Measurements from ENCODE around the gene NFIB. TPM values are rescaled to one million over a fixed set of nuclear protein-coding genes. Genes with fewer than 3 reads are reported as not detected.

NFIB gene
- total RNA-seq, 1 donor from 2014 or later: 11.6 TPM

GRCh38 chr9:14263707-14264483 lies 50.0 kb downstream of the NFIB start:
- no peak overlapping the region for H3K4me3 ChIP-seq (ENCODE audit: low read depth, low read length)
- TF ChIP-seq, protein P1, sequence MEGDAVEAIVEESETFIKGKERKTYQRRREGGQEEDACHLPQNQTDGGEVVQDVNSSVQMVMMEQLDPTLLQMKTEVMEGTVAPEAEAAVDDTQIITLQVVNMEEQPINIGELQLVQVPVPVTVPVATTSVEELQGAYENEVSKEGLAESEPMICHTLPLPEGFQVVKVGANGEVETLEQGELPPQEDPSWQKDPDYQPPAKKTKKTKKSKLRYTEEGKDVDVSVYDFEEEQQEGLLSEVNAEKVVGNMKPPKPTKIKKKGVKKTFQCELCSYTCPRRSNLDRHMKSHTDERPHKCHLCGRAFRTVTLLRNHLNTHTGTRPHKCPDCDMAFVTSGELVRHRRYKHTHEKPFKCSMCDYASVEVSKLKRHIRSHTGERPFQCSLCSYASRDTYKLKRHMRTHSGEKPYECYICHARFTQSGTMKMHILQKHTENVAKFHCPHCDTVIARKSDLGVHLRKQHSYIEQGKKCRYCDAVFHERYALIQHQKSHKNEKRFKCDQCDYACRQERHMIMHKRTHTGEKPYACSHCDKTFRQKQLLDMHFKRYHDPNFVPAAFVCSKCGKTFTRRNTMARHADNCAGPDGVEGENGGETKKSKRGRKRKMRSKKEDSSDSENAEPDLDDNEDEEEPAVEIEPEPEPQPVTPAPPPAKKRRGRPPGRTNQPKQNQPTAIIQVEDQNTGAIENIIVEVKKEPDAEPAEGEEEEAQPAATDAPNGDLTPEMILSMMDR (IDR thresholded peaks at IDR 0.05; ENCODE audit: insufficient read depth, low read length, severe bottlenecking): no peak
- FAIRE-seq: no peak

GRCh38 chr9:14262827-14263226 lies 51.1 kb downstream of the NFIB start:
- Histone ChIP-seq H3K36me3 (ENCODE audit: control insufficient read depth, insufficient read depth, low read length) (peaks cover 2% of the 10 kb centered on the region), H3K4me3 (ENCODE audit: low read depth, low read length) (no peak overlapping the region), H3K27me3 (ENCODE audit: control insufficient read depth, insufficient read depth, low read length) (no peaks in the 10 kb centered on the region)
- TF ChIP-seq, protein P1 (IDR thresholded peaks at IDR 0.05; ENCODE audit: insufficient read depth, low read length, severe bottlenecking): no peak
- FAIRE-seq (no peak), DNase-seq (ENCODE audit: low read depth) (no peak)

More at GRCh38 chr9:14263707-14264483, 50.0 kb downstream of the NFIB start:
- Histone ChIP-seq H3K36me3 (ENCODE audit: control insufficient read depth, insufficient read depth, low read length) (peaks cover 2% of the 10 kb centered on the region), H3K27me3 (ENCODE audit: control insufficient read depth, insufficient read depth, low read length) (no peaks in the 10 kb centered on the region)
- no peak for DNase-seq (ENCODE audit: low read depth)

DNA sequence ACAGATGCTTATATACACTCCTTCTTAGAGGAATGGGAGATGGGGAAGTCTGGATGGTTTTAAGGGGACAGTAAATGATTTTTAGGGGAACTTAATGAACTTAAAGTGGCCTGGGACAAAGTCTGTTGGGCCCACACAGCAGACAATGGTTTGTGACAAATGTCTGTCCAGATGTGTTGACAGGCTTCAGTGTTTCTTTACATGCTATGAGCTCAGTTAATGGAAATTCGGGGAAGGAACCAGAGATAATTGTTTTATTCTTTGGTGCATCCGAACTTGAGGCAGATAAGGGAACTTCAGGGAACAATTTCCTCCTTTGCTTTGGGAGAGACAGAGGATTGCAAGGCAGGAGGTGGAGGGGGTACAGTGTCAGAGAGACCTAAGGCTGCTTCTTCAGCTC lies 52.3 kb downstream of the NFIB start:
- H3K4me3 ChIP-seq (ENCODE audit: low read depth, low read length): no peak overlapping the region
- peaks cover 2% of the 10 kb centered on the region for H3K36me3 ChIP-seq (ENCODE audit: control insufficient read depth, insufficient read depth, low read length)
- no peaks in the 10 kb centered on the region for H3K27me3 ChIP-seq (ENCODE audit: control insufficient read depth, insufficient read depth, low read length)
- DNase-seq (ENCODE audit: low read depth): no peak
- TF ChIP-seq, protein P1 (IDR thresholded peaks at IDR 0.05; ENCODE audit: insufficient read depth, low read length, severe bottlenecking): no peak
- FAIRE-seq: no peak

DNA sequence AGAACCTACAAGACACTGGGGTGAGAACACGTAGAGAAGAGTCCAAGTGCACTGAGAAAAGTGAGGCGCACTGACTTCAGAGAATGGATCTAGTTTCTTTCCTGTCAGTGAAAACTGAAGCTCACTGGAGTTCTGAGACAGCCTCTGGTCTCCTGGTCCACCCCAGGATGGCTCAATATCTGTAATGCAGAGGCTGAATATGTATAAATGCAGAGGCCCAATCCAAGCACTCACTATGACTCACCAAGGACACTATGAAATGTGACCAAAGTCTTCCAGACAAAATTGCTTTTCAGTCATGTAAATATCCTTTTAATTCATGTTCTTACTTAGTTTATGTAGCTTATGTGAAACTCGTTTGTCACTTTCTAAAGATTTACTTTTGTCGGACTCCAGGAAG lies 53.8 kb downstream of the NFIB start:
- TF ChIP-seq, protein P1 (IDR thresholded peaks at IDR 0.05; ENCODE audit: insufficient read depth, low read length, severe bottlenecking): no peak
- no peak overlapping the region for H3K4me3 ChIP-seq (ENCODE audit: low read depth, low read length)
- DNase-seq (ENCODE audit: low read depth) (peak; percentile 24), FAIRE-seq (no peak)
- peaks cover 2% of the 10 kb centered on the region for H3K36me3 ChIP-seq (ENCODE audit: control insufficient read depth, insufficient read depth, low read length)
- H3K27me3 ChIP-seq (ENCODE audit: control insufficient read depth, insufficient read depth, low read length): no peaks in the 10 kb centered on the region

DNA sequence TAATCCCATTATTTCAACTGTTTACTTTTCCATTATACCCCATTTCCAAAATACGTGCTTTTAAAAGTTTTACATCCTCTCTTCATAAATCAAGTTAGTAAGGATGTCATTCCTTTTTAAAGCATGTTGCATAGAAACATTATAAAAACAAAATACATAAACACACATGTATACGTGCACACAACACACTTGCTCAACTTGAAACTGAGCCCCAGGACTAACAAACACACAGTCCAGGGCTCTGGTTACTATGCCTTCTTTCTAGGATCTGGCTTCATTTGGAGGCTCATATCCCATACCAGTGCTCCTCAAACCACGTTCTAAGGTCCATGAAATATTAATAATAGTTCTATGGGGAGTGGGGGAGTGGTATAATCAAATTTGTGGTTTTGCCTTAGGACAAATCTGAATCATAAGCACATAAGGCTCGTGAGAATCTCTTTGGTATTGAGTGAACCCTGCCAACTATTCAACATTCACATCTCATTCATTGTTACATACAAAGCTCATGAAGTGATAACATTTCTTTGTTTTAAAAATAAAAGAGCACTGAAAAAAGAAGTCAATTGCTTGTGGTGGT lies 55.2 kb downstream of the NFIB start:
- Histone ChIP-seq H3K36me3 (ENCODE audit: control insufficient read depth, insufficient read depth, low read length) (peaks cover 2% of the 10 kb centered on the region), H3K4me3 (ENCODE audit: low read depth, low read length) (no peak overlapping the region), H3K27me3 (ENCODE audit: control insufficient read depth, insufficient read depth, low read length) (no peaks in the 10 kb centered on the region)
- no peak for FAIRE-seq
- TF ChIP-seq, protein P1 (IDR thresholded peaks at IDR 0.05; ENCODE audit: insufficient read depth, low read length, severe bottlenecking): no peak
- peak; percentile 77 for DNase-seq (ENCODE audit: low read depth)

All from bronchial epithelial cell (primary cell).